Mesenchymal stem cell (in vitro differentiated cells and primary cell): Measurements from ENCODE around the gene GTPBP4.

Experiments used
- DNase-seq: peaks from one replicate; pipeline ENCODE4 v3.0.0-alpha.2; 2013
- H2AFZ ChIP-seq: one replicate; pipeline ENCODE4 v1.6.1; 2013; ENCODE audit warnings: low read depth, mild to moderate bottlenecking, control low read depth, inconsistent platforms, low read length, moderate library complexity
- H2AK5ac ChIP-seq: 2 replicates; pipeline ENCODE4 v1.6.1; 2013; ENCODE audit warnings: low read length, moderate library complexity, mild to moderate bottlenecking, inconsistent platforms; ENCODE audit not compliant: severe bottlenecking
- H2BK120ac ChIP-seq: one replicate; pipeline ENCODE4 v1.6.1; 2013; ENCODE audit warnings: low read depth, mild to moderate bottlenecking, inconsistent platforms, low read length, moderate library complexity
- H2BK12ac ChIP-seq, 2 experiments: one replicate each; pipeline ENCODE4 v1.6.1; 2013; ENCODE audit warnings: inconsistent platforms in 2 of 2, low read length in 2 of 2, mild to moderate bottlenecking in 2 of 2, moderate library complexity in 2 of 2, control low read depth in 1 of 2
- H2BK15ac ChIP-seq: one replicate; pipeline ENCODE4 v1.6.1; 2013; ENCODE audit warnings: mild to moderate bottlenecking, low read depth, inconsistent platforms; ENCODE audit not compliant: poor library complexity, severe bottlenecking
- H2BK5ac ChIP-seq: 2 replicates; pipeline ENCODE4 v1.6.1; 2013; ENCODE audit warnings: low read depth, mild to moderate bottlenecking, low read length, control low read depth, inconsistent platforms; ENCODE audit not compliant: poor library complexity, severe bottlenecking
- H3K14ac ChIP-seq, 2 experiments: one replicate each; pipeline ENCODE4 v1.6.1; 2013; ENCODE audit warnings: inconsistent platforms in 2 of 2, low read length in 2 of 2, control low read depth in 1 of 2, mild to moderate bottlenecking in 1 of 2, moderate library complexity in 1 of 2
- H3K18ac ChIP-seq, 2 experiments: one replicate each; pipeline ENCODE4 v1.6.1; 2013; ENCODE audit warnings: inconsistent platforms in 2 of 2, low read length in 2 of 2, control low read depth in 1 of 2, low read depth in 1 of 2, mild to moderate bottlenecking in 1 of 2
- H3K23ac ChIP-seq, 2 experiments: one replicate each; pipeline ENCODE4 v1.6.1; 2013; ENCODE audit warnings: inconsistent platforms in 2 of 2, low read length in 2 of 2, mild to moderate bottlenecking in 2 of 2, moderate library complexity in 2 of 2, control low read depth in 1 of 2
- H3K27ac ChIP-seq: 2 replicates; pipeline ENCODE4 v1.5.1; 2013; ENCODE audit warnings: mild to moderate bottlenecking, moderate library complexity, low read length, control low read depth, inconsistent platforms; ENCODE audit not compliant: poor library complexity, severe bottlenecking
- H3K27me3 ChIP-seq, 2 experiments: 2 replicates each; pipeline versions ENCODE4 v1.6.1 to v1.7.0; 2013; ENCODE audit warnings: low read length in 2 of 2, mild to moderate bottlenecking in 2 of 2, moderate library complexity in 2 of 2, control low read depth in 1 of 2, inconsistent platforms in 1 of 2; ENCODE audit not compliant: control insufficient read depth in 1 of 2, insufficient read depth in 1 of 2
- H3K36me3 ChIP-seq, 2 experiments: 2 replicates each; pipeline versions ENCODE4 v1.6.1 to v1.7.0; 2013; ENCODE audit warnings: low read length in 2 of 2, control low read depth in 1 of 2, inconsistent platforms in 1 of 2, low read depth in 1 of 2, mild to moderate bottlenecking in 1 of 2; ENCODE audit not compliant: insufficient read depth in 2 of 2, control insufficient read depth in 1 of 2
- H3K4ac ChIP-seq, 2 experiments: one replicate each; pipeline ENCODE4 v1.6.1; 2013; ENCODE audit warnings: inconsistent platforms in 2 of 2, low read length in 2 of 2, mild to moderate bottlenecking in 2 of 2, moderate library complexity in 2 of 2, control low read depth in 1 of 2, low read depth in 1 of 2
- H3K4me1 ChIP-seq: 2 replicates; pipeline ENCODE4 v1.6.1; 2013; ENCODE audit warnings: low read depth, low read length, control low read depth; ENCODE audit not compliant: control insufficient read depth, insufficient read depth
- H3K4me2 ChIP-seq: 2 replicates; pipeline ENCODE4 v1.6.1; 2013; ENCODE audit warnings: low read length, mild to moderate bottlenecking, inconsistent platforms; ENCODE audit not compliant: poor library complexity, severe bottlenecking
- H3K4me3 ChIP-seq, 2 experiments: 2 replicates each; pipeline versions ENCODE4 v1.5.1 to v1.7.0; 2013; ENCODE audit warnings: low read length in 2 of 2, mild to moderate bottlenecking in 2 of 2, control low read depth in 1 of 2, low read depth in 1 of 2; ENCODE audit not compliant: insufficient read depth in 1 of 2
- H3K79me1 ChIP-seq: replicated peaks from 2 replicates; pipeline ENCODE4 v1.6.1; 2013; ENCODE audit warnings: mild to moderate bottlenecking, control low read depth, low read length, inconsistent platforms; ENCODE audit not compliant: poor library complexity, severe bottlenecking
- H3K9ac ChIP-seq: 2 replicates; pipeline ENCODE4 v1.7.0; 2013; ENCODE audit warnings: mild to moderate bottlenecking, low read length, moderate library complexity
- H3K9me3 ChIP-seq: 2 replicates; pipeline ENCODE4 v1.7.0; 2013; ENCODE audit warnings: mild to moderate bottlenecking, low read length; ENCODE audit not compliant: control insufficient read depth
- H4K8ac ChIP-seq: one replicate; pipeline ENCODE4 v1.6.1; 2013; ENCODE audit warnings: inconsistent platforms, mild to moderate bottlenecking, low read length, moderate library complexity
- H4K91ac ChIP-seq: one replicate; pipeline ENCODE4 v1.6.1; 2013; ENCODE audit warnings: mild to moderate bottlenecking, low read length, inconsistent platforms
- WGBS: methylation state at CpG from one replicate; pipeline ENCODE4 v1.1.7; 2013; ENCODE audit warnings: mixed read lengths; 5-methylcytosine and 5-hydroxymethylcytosine counted together

Gene GTPBP4

DNA sequence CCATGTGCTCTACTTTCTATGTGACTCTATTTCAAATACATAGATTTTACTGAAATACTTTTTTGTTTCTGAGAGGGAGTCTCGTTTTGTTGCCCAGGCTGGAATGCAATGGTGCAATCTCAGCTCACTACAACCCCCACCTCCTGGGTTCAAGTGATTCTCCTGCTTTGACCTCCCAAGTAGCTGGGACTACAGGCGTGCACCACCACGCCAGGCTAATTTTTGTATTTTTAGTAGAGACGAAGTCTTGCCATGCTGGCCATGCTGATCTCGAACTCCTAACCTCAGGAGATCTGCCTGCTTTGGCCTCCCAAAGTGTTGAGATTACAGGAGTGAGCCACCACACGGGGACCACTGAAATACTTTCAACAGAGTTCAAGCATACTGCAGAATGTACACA, 57.2 kb downstream of the GTPBP4 start:
- peaks cover 5% of the 10 kb centered on the region for H3K79me1 ChIP-seq
- H3K23ac ChIP-seq = no peak overlapping the region
- H4K91ac ChIP-seq = no peak overlapping the region
- no peak overlapping the region for H3K18ac ChIP-seq
- DNase-seq = no peak
- H3K27ac ChIP-seq = no peak overlapping the region
- H3K27me3 ChIP-seq = no peaks in the 10 kb centered on the region
- peaks cover 10 to 54% of the 10 kb centered on the region in 2 experiments for H3K36me3 ChIP-seq
- no peak overlapping the region for H3K14ac ChIP-seq
- peak overlapping the region in 1 of 2 experiments; percentile 7 for H3K4me3 ChIP-seq
- H2BK120ac ChIP-seq = no peak overlapping the region
- H3K4ac ChIP-seq = no peak overlapping the region
- peaks cover 8% of the 10 kb centered on the region for H3K4me1 ChIP-seq
- no peak overlapping the region for H2BK12ac ChIP-seq
- no peak overlapping the region for H2AFZ ChIP-seq
- 84% methylated on average over 6 of the region's 6 CpGs for WGBS
- H4K8ac ChIP-seq = no peak overlapping the region
- no peaks in the 10 kb centered on the region for H3K9me3 ChIP-seq
- no peak overlapping the region for H2BK5ac ChIP-seq
- H3K9ac ChIP-seq = peak overlapping the region; percentile 31
- H3K4me2 ChIP-seq = no peak overlapping the region
- no peak overlapping the region for H2AK5ac ChIP-seq
- no peak overlapping the region for H2BK15ac ChIP-seq

DNA sequence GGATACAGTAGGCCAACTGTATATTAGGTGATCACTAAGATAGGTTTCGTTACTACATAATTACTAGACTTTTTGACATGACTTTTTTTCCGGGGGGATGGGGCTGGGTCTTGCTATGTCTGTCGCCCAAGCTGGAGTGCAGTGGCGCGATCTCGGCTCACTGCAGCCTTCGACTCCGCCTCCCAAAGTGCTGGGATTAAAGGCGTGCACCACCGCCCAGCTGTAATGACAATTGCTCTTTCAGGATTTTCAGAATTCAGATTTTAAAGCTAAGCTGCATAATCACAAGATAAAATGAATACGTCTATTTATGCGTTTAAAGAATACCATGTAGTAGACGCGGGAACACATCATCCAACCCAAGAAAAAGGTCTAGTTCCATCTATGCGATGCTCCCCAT, 59.7 kb downstream of the GTPBP4 start:
- Histone ChIP-seq H2BK5ac (no peak overlapping the region), H3K36me3 (peaks cover 11 to 39% of the 10 kb centered on the region in 2 experiments), H3K9ac (peak overlapping the region; percentile 97), H4K8ac (no peak overlapping the region), H2BK120ac (no peak overlapping the region), H3K27me3 (no peaks in the 10 kb centered on the region), H2BK15ac (peak overlapping the region; percentile 89), H3K27ac (peak overlapping the region; percentile 52), H3K4ac (peak overlapping the region; percentile 80 to 89), H3K9me3 (no peaks in the 10 kb centered on the region), H3K4me1 (peaks cover 11% of the 10 kb centered on the region), H3K4me3 (peak overlapping the region; percentile 92 to 99), H3K23ac (peak overlapping the region in 1 of 2 experiments; percentile 99), H3K14ac (peak overlapping the region in 1 of 2 experiments; percentile 92), H3K18ac (peak overlapping the region; percentile 82 to 99), H2AFZ (no peak overlapping the region), H2BK12ac (peak overlapping the region in 1 of 2 experiments; percentile 92), H4K91ac (peak overlapping the region; percentile 90), H2AK5ac (no peak overlapping the region), H3K4me2 (peak overlapping the region; percentile 94), H3K79me1 (peaks cover 4% of the 10 kb centered on the region)
- DNase-seq = peak; percentile 38
- under 1% methylated on average over 15 of the region's 15 CpGs for WGBS

DNA sequence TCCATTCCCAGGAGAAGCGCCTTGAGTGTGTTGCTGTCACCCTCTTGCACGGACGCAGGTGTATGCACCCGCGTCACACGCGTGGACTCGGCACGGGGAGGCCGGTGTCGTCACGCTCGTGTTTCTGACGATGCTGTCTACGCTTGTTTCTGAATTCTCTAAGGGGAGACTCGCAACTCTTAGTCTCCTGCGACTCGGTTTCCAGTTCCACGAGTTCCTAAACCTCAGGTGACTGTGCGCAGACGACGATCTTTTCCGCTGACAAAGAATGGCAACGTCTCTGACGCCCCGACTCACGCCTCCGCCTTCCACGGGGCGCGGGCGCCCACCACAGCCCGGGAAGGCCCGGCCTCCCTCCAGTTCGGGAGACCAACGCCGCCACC, 60.1 kb downstream of the GTPBP4 start:
- peaks cover 3% of the 10 kb centered on the region for H3K79me1 ChIP-seq
- peaks cover 11 to 39% of the 10 kb centered on the region in 2 experiments for H3K36me3 ChIP-seq
- H3K23ac ChIP-seq = peak overlapping the region in 1 of 2 experiments; percentile 99
- peak overlapping the region; percentile 89 for H2BK15ac ChIP-seq
- peak overlapping the region; percentile 92 to 99 for H3K4me3 ChIP-seq
- DNase-seq = no peak
- H3K27me3 ChIP-seq = no peaks in the 10 kb centered on the region
- H4K91ac ChIP-seq = peak overlapping the region; percentile 90
- no peak overlapping the region for H2AFZ ChIP-seq
- peak overlapping the region; percentile 63 to 92 for H2BK12ac ChIP-seq
- H2AK5ac ChIP-seq = no peak overlapping the region
- no peaks in the 10 kb centered on the region for H3K9me3 ChIP-seq
- peak overlapping the region; percentile 52 for H3K27ac ChIP-seq
- H2BK5ac ChIP-seq = peak overlapping the region; percentile 68
- peak overlapping the region; percentile 86 to 89 for H3K4ac ChIP-seq
- H3K18ac ChIP-seq = peak overlapping the region; percentile 82 to 99
- peak overlapping the region; percentile 77 for H2BK120ac ChIP-seq
- WGBS = under 1% methylated on average over 37 of the region's 37 CpGs
- peak overlapping the region; percentile 45 for H4K8ac ChIP-seq
- peaks cover 11% of the 10 kb centered on the region for H3K4me1 ChIP-seq
- H3K4me2 ChIP-seq = peak overlapping the region; percentile 94
- peak overlapping the region; percentile 97 for H3K9ac ChIP-seq
- H3K14ac ChIP-seq = peak overlapping the region in 1 of 2 experiments; percentile 92

DNA sequence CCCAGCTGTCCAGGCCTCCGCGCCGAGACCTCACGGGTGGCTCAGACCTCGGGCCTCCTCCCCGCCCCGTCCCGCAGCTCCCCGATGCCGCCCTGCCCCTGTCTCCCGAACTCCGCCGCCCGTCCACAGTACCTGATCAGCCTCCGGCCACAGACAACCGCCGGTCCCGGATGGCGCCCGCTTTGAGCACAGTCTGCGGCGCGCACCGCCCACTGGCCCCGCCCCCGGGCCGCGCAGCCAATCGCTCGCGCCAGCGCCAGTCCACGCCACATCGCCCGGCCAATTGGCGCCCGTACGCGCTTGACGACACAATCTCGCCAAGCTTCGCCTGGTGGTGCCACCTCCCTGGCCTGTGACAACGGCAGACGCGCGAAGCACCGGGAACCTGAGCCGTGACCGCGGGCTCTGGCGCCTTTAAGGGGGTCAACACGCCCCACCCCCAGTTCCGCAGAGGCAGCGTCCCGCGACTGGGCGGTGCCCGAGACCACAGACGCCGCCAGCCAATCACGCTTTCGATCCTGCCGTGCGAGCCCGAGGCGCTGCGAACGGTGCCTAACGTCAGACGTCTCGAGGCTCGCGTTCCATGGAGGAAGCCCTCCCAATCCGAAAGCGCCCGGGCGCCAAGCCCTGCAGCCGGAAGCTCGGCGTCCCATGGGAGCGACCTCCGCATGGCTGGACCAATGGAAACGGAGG, 60.6 kb downstream of the GTPBP4 start, which contains the start of gene IDI1:
Gene IDI1 (minus strand): TSS at position 388 of the 693 bp plus-strand sequence. CDS start 116 bp downstream, at position 272.
- Histone ChIP-seq H2AFZ (no peak within 1 kb of the TSS), H3K4ac (peak within 1 kb of the TSS; percentile 86 to 97), H3K36me3 (peaks cover 11 to 39% of the 10 kb centered on the region in 2 experiments), H4K91ac (peak within 1 kb of the TSS; percentile 90), H3K18ac (peak within 1 kb of the TSS; percentile 82 to 99), H3K27me3 (no peaks in the 10 kb centered on the region), H2BK15ac (peak within 1 kb of the TSS; percentile 89), H3K23ac (peak within 1 kb of the TSS in 1 of 2 experiments; percentile 99), H3K4me3 (peak within 1 kb of the TSS; percentile 92 to 99), H3K9me3 (no peaks in the 10 kb centered on the region), H2BK5ac (peak within 1 kb of the TSS; percentile 68), H3K79me1 (no peaks in the 10 kb centered on the region), H3K14ac (peak within 1 kb of the TSS in 1 of 2 experiments; percentile 92), H2BK12ac (peak within 1 kb of the TSS; percentile 63 to 92), H2AK5ac (no peak within 1 kb of the TSS), H3K4me2 (peak within 1 kb of the TSS; percentile 94), H3K9ac (peak within 1 kb of the TSS; percentile 97), H2BK120ac (peak within 1 kb of the TSS; percentile 77), H4K8ac (peak within 1 kb of the TSS; percentile 45), H3K4me1 (peaks cover 14% of the 10 kb centered on the region), H3K27ac (peak within 1 kb of the TSS; percentile 94)
- WGBS = under 1% methylated on average over 78 of the region's 83 CpGs
- peak; percentile 100 for DNase-seq
